A673 (cell line): ENCODE data around the gene C1orf21.

ENCODE experiments used
- CTCF ChIP-seq: fragments of 300-800, 200-600 bp; sonication (generic); conservative IDR thresholded peaks from 2 replicates; pipeline ENCODE4 v1.5.1; 2017; ENCODE audit warnings: low read depth, mild to moderate bottlenecking, antibody characterized with exemption, low read length, moderate library complexity, mixed read lengths
- EZH2 ChIP-seq: fragments of 200-600 bp; sonication (generic); IDR thresholded peaks from 2 replicates; pipeline ENCODE4 v1.6.1; 2017; ENCODE audit warnings: borderline replicate concordance, low read depth, mild to moderate bottlenecking, mixed read lengths, antibody characterized with exemption, low read length; ENCODE audit not compliant: poor library complexity, severe bottlenecking

GRCh38 chr1:184598403-184599193, 211.8 kb downstream of the C1orf21 start:
- no peak for TF ChIP-seq CTCF
- TF ChIP-seq EZH2: no peak
